GM12878 (cell line): ENCODE results near the gene PAF1. TPM values are rescaled to one million over a fixed set of nuclear protein-coding genes. Genes with fewer than 3 reads are reported as not detected.

Source experiments
- ATAC-seq: fragments of 200-7000 bp; cut with Tn5 transposase; 3 replicates; pipeline ENCODE4 v1.9.1; 2020; ENCODE audit warnings: mild to moderate bottlenecking, moderate library complexity
- BruUV-seq: library from RNA; stranded (reverse); fragments of 400-500 nt; replicated peaks from 2 replicates; lab custom pipeline; 2021; lab: Mats Ljungman, UMichigan
- CTCF ChIA-PET: fragments of 300-600 bp; sonication (Branson Sonifier 250); formaldehyde crosslinking; extraction: SDS; loops from one replicate; lab custom pipeline; 2021; ENCODE audit warnings: inconsistent platforms; lab: Yijun Ruan, JAX
- POLR2A ChIA-PET: fragments of 350-600 bp; formaldehyde crosslinking; extraction: SDS; loops from one replicate; lab custom pipeline; 2021; ENCODE audit warnings: inconsistent platforms; lab: Charles Lee
- RAD21 ChIA-PET: fragments of 300-600 bp; sonication (Branson Sonifier 250); formaldehyde crosslinking; loops from one replicate; lab custom pipeline; 2023; ENCODE audit warnings: antibody characterized with exemption; ENCODE audit not compliant: unreplicated experiment; lab: Charles Lee
- SMC1A ChIA-PET: fragments of 300-600 bp; sonication (Branson Sonifier 250); formaldehyde crosslinking; loops from one replicate; lab custom pipeline; 2023; ENCODE audit not compliant: unreplicated experiment, uncharacterized antibody; lab: Charles Lee
- DNase-seq: peaks from one replicate; pipeline ENCODE4 v3.0.0-alpha.2; 2011; ENCODE audit warnings: low read depth, low spot score
- FAIRE-seq: peaks from 3 replicates; lab custom pipeline; 2011; peaks lifted over from hg19 to GRCh38; lab: Jason Lieb, UNC
- H2AFZ ChIP-seq: 2 replicates; pipeline ENCODE4 v1.6.0; 2011; ENCODE audit warnings: low read depth, low read length, control low read depth; ENCODE audit not compliant: control insufficient read depth
- H3K27ac ChIP-seq: 2 replicates; pipeline ENCODE4 v1.5.1; 2011; ENCODE audit warnings: control low read depth; ENCODE audit not compliant: control insufficient read depth, insufficient read depth
- H3K27me3 ChIP-seq, 2 experiments: replicated peaks in 1 of 2; 2 replicates each; pipeline versions ENCODE4 v1.6.0 to v1.6.1; 2011; ENCODE audit warnings: low read length in 1 of 2; ENCODE audit not compliant: control insufficient read depth in 2 of 2, insufficient read depth in 2 of 2
- H3K36me3 ChIP-seq, 2 experiments: 2 replicates each; pipeline ENCODE4 v1.5.1; 2011; ENCODE audit warnings: low read length in 1 of 2; ENCODE audit not compliant: control insufficient read depth in 2 of 2, insufficient read depth in 2 of 2
- H3K4me1 ChIP-seq: 2 replicates; pipeline ENCODE4 v1.6.1; 2011; ENCODE audit warnings: mild to moderate bottlenecking, low read length, moderate library complexity, mixed read lengths; ENCODE audit not compliant: control insufficient read depth, insufficient read depth
- H3K4me2 ChIP-seq: 2 replicates; pipeline ENCODE4 v1.6.0; 2011; ENCODE audit warnings: control low read depth; ENCODE audit not compliant: control insufficient read depth, insufficient read depth
- H3K4me3 ChIP-seq: fragments of 200-600 bp; sonication (generic); 2 replicates; pipeline ENCODE4 v1.5.1; 2016
- H3K79me2 ChIP-seq: 2 replicates; pipeline ENCODE4 v1.6.0; 2011; ENCODE audit warnings: low read length; ENCODE audit not compliant: control insufficient read depth, insufficient read depth
- H3K9ac ChIP-seq: 2 replicates; pipeline ENCODE4 v1.8.0; 2011; ENCODE audit warnings: low read length, control low read depth, mixed read lengths; ENCODE audit not compliant: control insufficient read depth, insufficient read depth
- H3K9me3 ChIP-seq: replicated peaks from 3 replicates; pipeline ENCODE4 v1.5.1; 2011; ENCODE audit warnings: mild to moderate bottlenecking, low read length; ENCODE audit not compliant: control insufficient read depth, insufficient read depth
- H4K20me1 ChIP-seq: 2 replicates; pipeline ENCODE4 v1.6.0; 2011; ENCODE audit not compliant: control insufficient read depth, insufficient read depth
- ATF2 ChIP-seq: IDR thresholded peaks from 2 replicates; pipeline ENCODE4 v1.6.1; 2012; ENCODE audit warnings: low read length, inconsistent platforms
- BMI1 ChIP-seq: fragments of 450-650 bp; IDR thresholded peaks from 2 replicates; pipeline ENCODE4 v1.6.1; 2016; ENCODE audit warnings: mild to moderate bottlenecking, moderate library complexity, borderline replicate concordance
- E2F4 ChIP-seq: IDR thresholded peaks from 2 replicates; pipeline ENCODE4 v1.6.1; 2012; ENCODE audit warnings: low read depth, low read length, improper control_type of control experiment
- MEF2B ChIP-seq: fragments of 450-650 bp; IDR thresholded peaks from 2 replicates; pipeline ENCODE4 v1.6.1; 2018; ENCODE audit warnings: mild to moderate bottlenecking, moderate library complexity; ENCODE audit not compliant: partially characterized antibody, poor library complexity, severe bottlenecking
- NFYB ChIP-seq: IDR thresholded peaks from 2 replicates; pipeline ENCODE4 v1.6.1; 2011; ENCODE audit warnings: low read depth, mild to moderate bottlenecking, low read length, improper control_type of control experiment, moderate library complexity; ENCODE audit not compliant: insufficient read depth
- POLR2A ChIP-seq: IDR thresholded peaks from 2 replicates; pipeline ENCODE4 v1.6.1; 2011; ENCODE audit warnings: low read depth, mild to moderate bottlenecking, low read length
- RFX5 ChIP-seq: IDR thresholded peaks from 2 replicates; pipeline ENCODE4 v1.6.1; 2011; ENCODE audit warnings: low read depth, low read length, improper control_type of control experiment
- SIX5 ChIP-seq: IDR thresholded peaks from 2 replicates; pipeline ENCODE4 v1.6.1; 2011; ENCODE audit warnings: mild to moderate bottlenecking, low read depth, low read length, moderate library complexity; ENCODE audit not compliant: severe bottlenecking
- SPI1 ChIP-seq: IDR thresholded peaks from 2 replicates; pipeline ENCODE4 v1.6.1; 2011; ENCODE audit warnings: low read depth, mild to moderate bottlenecking, low read length, moderate library complexity, borderline replicate concordance; ENCODE audit not compliant: insufficient read depth
- STAT1 ChIP-seq: fragments of 450-650 bp; conservative IDR thresholded peaks from 2 replicates; pipeline ENCODE4 v1.6.1; 2014; ENCODE audit warnings: antibody characterized with exemption, mild to moderate bottlenecking
- WGBS: methylation state at CpG from one replicate; pipeline ENCODE4 v1.1.6; 2016; ENCODE audit warnings: low lambda C conversion rate; ENCODE audit not compliant: insufficient replicate concordance, insufficient coverage; ENCODE audit errors: missing lambda C conversion rate; 5-methylcytosine and 5-hydroxymethylcytosine counted together
- in situ Hi-C: fragments of 300-500 bp; cut with MboI; formaldehyde crosslinking; loops from 9 replicates; pipeline ENCODE4 v1.14.3; 2018; ENCODE audit warnings: mixed read lengths
- intact Hi-C: fragments of 100-400 bp; cut with micrococcal nuclease; formaldehyde crosslinking; loops from one replicate; pipeline ENCODE4 v1.14.2; 2022; ENCODE audit not compliant: unreplicated experiment
- polyA plus RNA-seq, 11 experiments: library from polyadenylated mRNA; depleted of rRNA in 4 of 11; unstranded in 6 of 11; stranded (reverse) in 5 of 11; fragments of >200 nt; fragmentation: Nextera tagmentation in 4 of 11; fragmentation: Illumina TruSeq in 1 of 11; extraction: Ambion mirVana in 4 of 11; extraction: Trizol in 1 of 11; gene quantifications; 1 replicate in 1 of 11; 2 replicates in 10 of 11; pipeline versions ENCODE4 v1.2.1 to v1.2.3, GENCODE V29; 2011 to 2016; ENCODE audit warnings: inconsistent platforms in 2 of 11, missing spikeins in 2 of 11, low read depth in 1 of 11
- total RNA-seq, 4 experiments: library from RNA; depleted of rRNA in 3 of 4; stranded (reverse); fragments of >200 nt in 3 of 4; fragmentation: Illumina TruSeq in 1 of 4; extraction: Trizol in 1 of 4; gene quantifications; 2 replicates each; pipeline versions ENCODE4 v1.2.1 to v1.2.3, GENCODE V29; 2013 to 2021

Gene PAF1
- total and polyA plus RNA-seq, 10 of the 15 experiments (the other 5 are each of a cell fraction or from before 2014, with no cell fraction given), result 1.7 to 45.8 (median 39.6) TPM

- in situ Hi-C loops, result no loop called here
- Histone ChIP-seq H3K4me3 (no peak overlapping the region), H2AFZ (no peak overlapping the region), H3K27me3 (no peaks in the 10 kb centered on the region), H3K27ac (no peak overlapping the region), H3K79me2 (no peaks in the 10 kb centered on the region), H3K9me3 (no peaks in the 10 kb centered on the region), H3K9ac (no peak overlapping the region), H3K36me3 (peaks cover 4 to 17% of the 10 kb centered on the region in 2 experiments; a peak in 3 of 4 replicates), H4K20me1 (no peaks in the 10 kb centered on the region), H3K4me1 (no peaks in the 10 kb centered on the region), H3K4me2 (no peak overlapping the region)
- 100% methylated on average over 5 of the region's 5 CpGs for WGBS
- SMC1A ChIA-PET, result no interaction called here
- POLR2A ChIA-PET, result no interaction called here
- no peak for ATAC-seq
- no peak for DNase-seq
- FAIRE-seq, result no peak
- intact Hi-C loops, result no loop called here
- RAD21 ChIA-PET, result no interaction called here
- TF ChIP-seq E2F4 (no peak), ATF2 (no peak), RFX5 (no peak), NFYB (no peak), BMI1 (no peak), SIX5 (no peak), MEF2B (no peak), STAT1 (no peak), SPI1 (no peak), POLR2A (no peak)
- BruUV-seq, result no TSS peak
- CTCF ChIA-PET, result no interaction called here
These were observed 20.2 kb downstream of the PAF1 start for GRCh38 chr19:39370735-39371134.
